ENCODE results near the gene C16orf46. TPM values are rescaled to one million over a fixed set of nuclear protein-coding genes. Genes with fewer than 3 reads are reported as not detected.
A peak's percentile ranks its signal among the peaks of the same experiment; 100 is the strongest.

Gene C16orf46
- total and polyA plus RNA-seq, 2 of the 13 experiments (the other 11 are each of a cell fraction or from before 2014, with no cell fraction given) = 0.38 to 0.55 TPM

- no peak for TF ChIP-seq ZNF407 (CRISPR knock-in tag; IDR thresholded peaks at IDR 0.05; ENCODE audit: not compliant biosample characterization)
- peak; percentile 97 for TF ChIP-seq YEATS4 (CRISPR knock-in tag; IDR thresholded peaks at IDR 0.05; ENCODE audit: borderline replicate concordance)
- peak; percentile 92 for TF ChIP-seq ZSCAN21 (CRISPR knock-in tag; IDR thresholded peaks at IDR 0.05; ENCODE audit: borderline replicate concordance)
- TF ChIP-seq PAWR (CRISPR knock-in tag; IDR thresholded peaks at IDR 0.05; ENCODE audit: borderline replicate concordance) = no peak
- peak; percentile 67 to 82; a peak in 3 of 4 replicates for TF ChIP-seq POLR2A (IDR thresholded peaks at IDR 0.05; ENCODE audit: insufficient read depth in 1 of 2, low read depth in 2 of 2, low read length in 2 of 2)
- no peak for TF ChIP-seq GLMP (CRISPR knock-in tag; IDR thresholded peaks at IDR 0.05; ENCODE audit: borderline replicate concordance)
- peak; percentile 84 for TF ChIP-seq DRAP1 (CRISPR knock-in tag; IDR thresholded peaks at IDR 0.05)
- no peak for TF ChIP-seq ZKSCAN5 (CRISPR knock-in tag; IDR thresholded peaks at IDR 0.05)
- no peak for TF ChIP-seq SSRP1 (CRISPR knock-in tag; IDR thresholded peaks at IDR 0.05)
- peak; percentile 34; the same call in 1 of the 2 replicates for TF ChIP-seq ZBTB25 (CRISPR knock-in tag; IDR thresholded peaks at IDR 0.05)
- no peak for TF ChIP-seq CHD2 (IDR thresholded peaks at IDR 0.05; ENCODE audit: low read depth, low read length)
- TF ChIP-seq RFXAP (CRISPR knock-in tag; IDR thresholded peaks at IDR 0.05; ENCODE audit: borderline replicate concordance) = peak; percentile 73
- TF ChIP-seq ATF2 (CRISPR knock-in tag; IDR thresholded peaks at IDR 0.05) = 0 out of 2 replicates have a peak, but pooled peaks have one; percentile 21
- no peak; the same call in 1 of the 2 replicates for TF ChIP-seq ZNF562 (CRISPR knock-in tag; IDR thresholded peaks at IDR 0.05; ENCODE audit: borderline replicate concordance)
- 0 out of 2 replicates have a peak, but pooled peaks have one; percentile 19 for TF ChIP-seq ATF5 (CRISPR knock-in tag; IDR thresholded peaks at IDR 0.05; ENCODE audit: low read depth)
Measured at GRCh38 chr16:81095953-81096714, 19.1 kb upstream of the C16orf46 start, which contains the start of gene GCSH (continued).

Measured in HepG2 (cell line).